Activated CD8-positive, alpha-beta memory T cell treated with anti-CD3 and anti-CD28 coated beads, Interleukin-2, amount 50 U/mL, for 1 hour (primary cell): ENCODE results near the gene HOXB6.

Experiments used
- DNase-seq: peaks from one replicate; pipeline ENCODE4 v3.0.0-alpha.2; 2020; ENCODE audit errors: extremely low read depth

The HOXB6 gene

DNA sequence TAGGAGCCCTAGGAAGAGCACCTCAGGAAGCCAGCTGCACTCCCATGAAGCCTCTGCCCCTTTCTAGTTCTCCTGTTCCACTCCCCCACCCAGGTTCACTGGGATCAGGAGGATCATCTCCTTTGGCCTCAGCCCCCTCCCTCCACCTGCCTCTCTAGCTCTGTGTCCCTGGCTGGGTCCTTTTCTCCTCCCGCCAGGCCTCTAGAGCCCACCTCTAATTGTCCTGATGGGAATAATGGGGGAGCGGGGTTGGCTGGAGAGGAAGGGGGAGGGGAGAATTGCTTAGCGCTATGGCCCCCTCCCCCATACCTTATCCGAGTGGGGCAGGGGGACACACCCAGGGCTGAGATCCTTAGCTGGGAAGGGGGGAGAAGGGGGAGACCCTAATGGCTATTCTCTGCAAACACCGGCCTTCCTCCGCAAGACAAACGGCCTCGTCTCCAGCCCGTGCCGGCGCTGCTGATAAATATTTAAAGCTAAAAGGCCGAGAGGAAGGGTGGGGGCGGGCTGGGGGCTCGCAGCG, 5.0 kb upstream of the HOXB6 start:
- no peak for DNase-seq

DNA sequence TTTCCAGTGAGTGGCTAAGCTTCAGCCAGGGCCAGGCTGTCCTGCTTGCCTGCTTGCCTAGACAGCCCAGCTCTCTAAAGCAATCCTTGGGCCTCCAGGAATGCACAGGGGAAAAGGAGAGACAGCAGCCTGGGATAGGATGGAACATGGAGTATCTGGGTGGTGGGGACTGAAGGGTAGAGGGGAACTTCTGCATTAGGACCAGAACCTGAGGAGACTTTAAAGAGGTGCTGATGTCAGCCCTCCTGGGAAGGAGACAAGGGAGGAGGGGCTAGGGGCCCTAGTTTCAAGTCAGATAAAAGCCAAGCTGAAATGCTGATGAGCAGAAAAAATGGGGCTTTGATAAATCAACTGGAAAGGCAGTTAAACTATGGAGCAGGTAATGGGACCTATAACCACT, 4.2 kb upstream of the HOXB6 start:
- no peak for DNase-seq

DNA sequence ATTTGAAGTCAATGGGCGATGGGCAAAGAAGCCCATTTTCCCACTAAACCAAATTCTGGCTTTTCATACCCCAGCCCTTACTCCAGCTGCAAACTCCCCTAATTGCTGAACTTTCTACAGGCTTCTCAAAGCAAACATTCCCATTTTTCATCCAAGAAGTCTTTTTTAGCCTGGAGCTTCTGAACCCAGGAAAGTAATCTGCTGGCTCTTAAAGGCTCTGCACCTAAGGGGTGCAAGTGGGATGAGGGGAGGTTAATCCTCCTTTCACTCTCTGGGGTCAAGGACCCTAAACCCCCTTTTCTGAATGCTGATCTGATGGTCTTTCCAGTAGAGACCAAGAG, 3.7 kb upstream of the HOXB6 start:
- no peak for DNase-seq

DNA sequence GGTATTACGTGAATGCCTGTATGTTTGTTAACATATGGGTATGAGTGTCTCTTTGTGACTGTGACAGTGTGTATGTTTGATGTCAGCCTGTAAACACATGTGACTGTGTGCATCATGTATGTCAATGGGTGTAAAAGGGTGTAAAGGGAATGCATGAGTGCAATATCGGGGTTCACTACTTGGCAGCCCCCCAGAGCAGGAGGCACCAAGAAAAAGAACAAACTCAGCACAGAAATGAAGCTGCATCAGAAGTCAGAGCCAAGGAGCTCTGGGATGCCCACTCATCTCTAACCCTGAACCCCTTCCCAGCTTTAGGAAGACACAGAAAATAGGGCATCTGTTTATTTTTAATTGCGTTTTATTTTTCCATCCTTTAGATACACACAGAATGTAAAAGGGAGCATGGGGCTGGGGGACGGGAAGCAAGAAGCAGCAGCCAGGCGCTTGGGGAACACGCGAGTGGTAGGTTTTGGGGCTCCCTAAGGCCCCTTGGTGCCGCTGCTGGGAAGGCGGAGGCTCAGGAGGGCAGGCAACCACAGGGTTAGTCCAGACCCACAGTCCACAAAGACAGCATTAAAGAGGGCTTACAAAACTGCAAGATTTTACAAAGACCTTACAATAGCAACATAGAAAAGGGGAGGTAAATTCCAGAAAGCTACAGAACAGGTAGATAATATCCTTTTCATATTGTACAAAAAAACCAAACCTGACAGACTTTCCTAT, 2.3 kb upstream of the HOXB6 start:
- DNase-seq, result no peak

DNA sequence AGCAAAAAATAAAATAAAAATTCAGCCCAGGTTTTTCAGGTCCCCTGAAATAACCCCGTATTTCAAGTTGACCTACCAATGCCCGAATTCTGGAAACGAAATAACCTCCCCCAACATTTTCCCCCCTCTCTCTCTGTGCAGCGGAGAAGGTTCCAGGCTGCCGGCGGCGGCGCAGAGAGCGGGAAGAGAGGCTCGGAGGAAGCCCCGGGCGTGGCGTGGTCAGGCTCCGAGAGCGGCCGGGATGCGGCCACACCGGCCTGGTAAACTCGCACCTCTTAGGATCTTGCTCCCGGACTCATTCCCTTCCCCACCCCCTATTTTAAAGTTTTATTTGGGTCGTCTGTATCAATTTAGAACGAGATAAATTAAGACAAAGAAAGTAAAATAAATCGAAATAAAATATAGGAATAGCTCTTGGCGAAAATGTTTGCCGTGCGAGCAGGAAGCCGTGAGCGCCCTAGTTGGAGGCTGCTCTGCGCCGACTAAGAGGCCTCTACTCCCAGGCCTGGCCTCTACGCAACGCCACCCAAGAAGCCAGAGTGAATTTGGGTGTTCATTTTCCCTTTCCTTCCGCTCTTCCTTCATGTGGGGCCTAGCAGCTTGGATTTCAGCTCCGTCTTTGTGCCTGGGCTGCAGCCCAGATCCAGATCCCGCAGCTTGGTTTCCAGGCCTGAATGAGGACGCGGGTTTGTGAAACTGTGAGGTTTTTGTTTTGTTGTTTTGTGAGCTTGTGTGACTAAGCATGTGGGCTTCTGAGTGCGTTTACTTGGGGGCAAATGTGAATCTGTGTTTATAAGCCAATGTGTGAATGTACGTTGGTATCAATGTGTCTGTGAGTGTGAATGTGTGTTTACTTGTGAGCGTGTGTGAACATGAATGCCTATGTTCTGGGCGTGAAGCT, 1.5 kb upstream of the HOXB6 start:
- no peak for DNase-seq

DNA sequence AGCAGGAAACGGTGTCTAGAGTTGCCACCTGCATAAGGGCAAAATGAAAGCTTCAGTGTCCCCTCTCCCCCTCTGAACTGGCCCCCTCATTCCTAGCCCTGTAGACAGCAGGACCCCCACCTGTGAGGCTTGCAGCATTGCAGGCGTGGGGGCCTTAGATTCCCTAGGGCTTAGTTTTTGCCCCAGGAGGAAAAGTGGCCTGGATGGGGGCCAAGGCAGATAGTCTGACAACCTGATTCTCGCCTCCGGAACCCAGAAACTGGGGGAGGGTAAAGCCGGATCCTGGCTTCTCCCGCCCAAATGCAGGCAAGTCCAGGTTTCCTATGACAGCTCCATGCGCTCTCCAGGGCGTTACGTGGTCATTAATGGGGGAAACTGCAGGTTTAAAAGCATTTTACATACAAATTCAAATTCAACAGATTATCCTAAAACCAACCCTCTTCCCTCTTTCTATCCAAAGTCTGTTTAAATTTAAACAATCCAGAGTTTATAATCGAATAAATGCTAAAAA, 678 bp upstream of the HOXB6 start:
- DNase-seq, result no peak

DNA sequence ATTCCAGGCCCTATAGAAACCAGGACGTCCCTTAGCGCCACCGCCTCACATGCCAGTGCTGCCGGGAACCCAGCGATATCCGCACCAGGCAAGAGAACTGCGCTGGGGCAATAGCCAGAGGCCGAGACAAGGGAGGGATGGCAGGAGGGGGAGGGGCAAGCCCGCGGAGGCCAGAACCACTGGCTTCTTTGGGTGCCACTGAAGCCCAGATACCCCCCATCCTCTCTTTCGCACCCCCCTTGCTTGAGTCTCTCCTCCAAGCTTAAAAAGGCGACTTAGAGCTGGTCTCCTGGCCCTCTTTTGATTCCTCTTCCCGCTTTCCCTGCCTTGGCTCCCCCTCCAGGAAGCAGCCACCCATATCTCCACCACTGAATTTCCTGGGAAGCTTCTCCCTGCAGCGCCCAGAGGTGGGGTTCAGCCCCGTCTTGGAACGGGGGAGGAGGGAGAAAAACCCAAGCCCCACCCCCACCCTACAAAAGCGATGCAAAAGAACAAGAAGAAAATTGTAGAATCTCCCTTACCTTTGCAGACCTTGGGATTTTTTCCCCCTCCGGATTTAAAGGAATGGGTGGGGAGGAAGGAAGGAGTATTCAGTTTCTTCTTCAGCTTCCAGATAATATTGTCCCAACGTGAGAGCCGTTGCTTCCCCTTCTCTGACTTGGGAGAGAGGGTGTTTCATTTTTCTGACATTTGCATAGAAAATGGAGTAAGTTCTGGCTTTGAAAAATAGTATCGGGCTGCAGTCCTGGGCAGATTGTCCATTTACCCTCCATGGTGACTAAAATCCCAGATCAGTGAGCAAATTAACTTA, 622 bp downstream of the HOXB6 start:
- no peak for DNase-seq

DNA sequence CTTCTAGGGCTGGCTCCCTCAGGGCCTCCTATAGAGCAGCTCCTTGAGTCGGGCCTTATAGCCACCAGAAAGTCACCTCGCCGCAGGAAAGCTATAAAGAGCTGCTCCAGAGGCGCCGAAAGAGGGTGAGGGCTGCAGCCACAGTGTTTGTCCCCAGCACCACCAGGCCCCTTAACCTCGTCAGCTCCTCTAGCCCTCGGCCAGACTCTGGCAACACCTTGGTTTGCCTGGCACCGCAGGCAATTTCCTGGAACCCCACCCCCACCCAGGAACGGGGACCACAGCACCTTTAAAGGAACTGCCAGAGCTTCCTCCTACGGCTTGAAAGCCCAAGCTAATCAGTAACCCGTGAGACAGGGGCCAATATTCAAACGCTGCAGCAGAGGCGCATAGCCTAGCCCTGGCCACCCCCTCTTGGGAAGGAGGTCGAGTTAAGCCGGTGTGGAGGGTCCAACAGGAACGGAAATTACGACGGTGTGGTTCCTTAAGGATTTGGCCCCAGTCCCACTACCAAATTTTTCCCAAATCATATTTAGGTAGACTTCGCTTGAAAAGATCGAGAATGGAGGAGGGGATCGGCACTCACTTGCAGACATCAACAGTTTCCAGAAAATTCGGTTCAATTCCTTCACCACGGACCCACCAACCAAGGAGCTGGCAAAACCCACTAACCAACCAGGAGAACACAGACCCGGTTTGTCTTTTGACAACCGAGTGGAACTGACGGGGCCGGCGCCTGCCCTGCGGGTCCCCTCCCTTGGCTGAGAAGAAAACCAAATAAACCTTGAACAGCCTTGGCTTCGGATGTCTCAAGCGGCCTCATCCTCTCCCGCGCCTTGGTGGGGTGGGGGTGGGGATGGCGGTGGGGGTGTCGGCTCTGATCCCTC, 3.0 kb downstream of the HOXB6 start:
- no peak for DNase-seq

DNA sequence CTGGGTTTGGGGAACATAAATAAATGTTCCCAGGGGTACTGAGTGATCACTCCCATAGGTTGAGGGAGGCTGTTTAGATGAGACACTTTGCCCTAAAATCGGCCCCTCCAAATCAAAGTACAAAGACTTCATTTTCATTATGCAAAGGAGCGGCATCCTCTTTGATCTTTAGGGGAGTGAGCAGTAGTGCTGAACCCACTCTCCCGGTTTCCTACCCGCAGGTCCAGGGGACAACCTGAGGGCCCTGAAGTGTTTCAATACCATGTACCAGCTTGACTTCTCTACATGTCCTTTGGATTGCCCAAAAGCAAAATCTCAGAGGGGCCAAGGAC, 3.6 kb downstream of the HOXB6 start:
- no peak for DNase-seq

DNA sequence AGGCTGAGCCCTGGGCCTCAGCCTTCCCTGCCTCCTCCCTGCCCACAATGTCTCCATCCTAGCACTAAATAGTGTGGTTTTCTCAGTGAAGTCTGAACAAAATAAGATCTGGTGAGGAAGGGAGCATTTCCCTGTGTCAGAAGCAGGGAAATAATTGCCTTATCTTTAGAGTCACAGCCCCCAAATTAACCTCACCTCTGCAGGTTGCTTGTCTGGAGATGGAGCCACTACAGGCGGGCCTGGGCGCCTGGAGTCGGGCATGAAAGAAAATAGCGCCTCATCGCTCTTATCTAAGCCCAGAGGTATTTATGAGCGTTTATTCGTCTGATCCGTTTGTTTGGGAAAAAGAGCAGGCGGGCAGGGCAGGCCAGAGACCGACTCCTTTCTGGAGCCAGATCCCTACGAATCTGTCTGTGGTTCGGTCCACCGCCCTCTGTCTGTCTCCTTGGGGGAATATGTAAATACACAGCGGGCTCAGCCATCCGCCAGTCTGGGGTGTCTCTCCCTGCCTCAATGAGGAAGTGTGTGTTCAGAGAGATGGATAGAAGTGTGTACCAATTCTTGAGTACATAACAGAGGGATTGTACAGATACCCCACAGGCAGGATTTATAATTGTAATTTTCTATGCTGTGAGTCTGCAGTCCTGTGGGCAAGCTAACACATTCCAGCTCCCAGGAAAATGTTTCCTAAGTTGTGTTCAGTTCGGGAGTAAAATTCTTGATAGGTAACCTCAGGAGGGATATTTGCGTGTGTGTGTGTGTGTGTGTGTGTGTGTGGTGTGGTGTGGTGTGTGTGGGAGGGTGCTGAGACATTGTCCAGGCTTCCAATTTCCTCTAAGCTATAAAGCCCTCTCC, 4.3 kb downstream of the HOXB6 start:
- no peak for DNase-seq

DNA sequence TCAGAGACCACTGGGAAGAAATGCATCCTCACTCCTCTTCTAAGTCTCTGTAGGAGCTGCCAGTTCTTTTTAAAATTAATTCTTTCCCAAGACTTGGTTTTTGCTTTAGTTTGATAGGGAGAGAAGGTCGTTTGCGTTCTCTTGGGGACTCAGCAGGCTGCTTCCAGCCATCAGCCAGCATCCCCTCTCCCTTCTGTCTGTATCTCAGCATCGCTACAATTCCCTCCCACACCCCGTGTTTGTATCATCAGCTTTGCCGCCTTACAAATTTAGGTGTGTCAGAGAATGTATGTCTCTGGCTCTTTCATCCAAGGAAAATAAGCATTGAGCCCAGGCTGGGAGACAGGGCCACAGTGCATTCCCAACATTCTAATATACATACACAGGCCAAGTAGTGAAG, 5.4 kb downstream of the HOXB6 start:
- DNase-seq, result no peak

DNA sequence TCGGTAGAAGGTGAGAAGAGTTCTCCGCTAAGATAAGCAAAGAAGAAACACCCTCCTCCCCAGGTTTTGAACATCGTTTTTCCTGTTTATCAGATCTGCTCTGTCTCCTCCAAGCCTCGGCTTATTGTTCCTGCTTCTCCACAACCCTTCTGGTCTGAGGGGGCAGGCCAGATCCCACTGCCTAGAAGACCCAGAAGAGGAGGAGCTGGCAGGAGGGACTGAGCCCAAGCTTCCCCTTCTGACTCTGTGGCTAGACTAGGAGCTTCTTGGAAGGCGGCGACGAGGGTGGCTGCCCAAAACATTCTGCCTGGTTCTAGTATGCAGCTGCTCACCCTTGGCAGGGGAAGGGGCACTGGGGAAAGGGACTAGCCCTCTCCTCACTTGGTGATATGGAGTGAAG, 6.0 kb downstream of the HOXB6 start:
- no peak for DNase-seq

DNA sequence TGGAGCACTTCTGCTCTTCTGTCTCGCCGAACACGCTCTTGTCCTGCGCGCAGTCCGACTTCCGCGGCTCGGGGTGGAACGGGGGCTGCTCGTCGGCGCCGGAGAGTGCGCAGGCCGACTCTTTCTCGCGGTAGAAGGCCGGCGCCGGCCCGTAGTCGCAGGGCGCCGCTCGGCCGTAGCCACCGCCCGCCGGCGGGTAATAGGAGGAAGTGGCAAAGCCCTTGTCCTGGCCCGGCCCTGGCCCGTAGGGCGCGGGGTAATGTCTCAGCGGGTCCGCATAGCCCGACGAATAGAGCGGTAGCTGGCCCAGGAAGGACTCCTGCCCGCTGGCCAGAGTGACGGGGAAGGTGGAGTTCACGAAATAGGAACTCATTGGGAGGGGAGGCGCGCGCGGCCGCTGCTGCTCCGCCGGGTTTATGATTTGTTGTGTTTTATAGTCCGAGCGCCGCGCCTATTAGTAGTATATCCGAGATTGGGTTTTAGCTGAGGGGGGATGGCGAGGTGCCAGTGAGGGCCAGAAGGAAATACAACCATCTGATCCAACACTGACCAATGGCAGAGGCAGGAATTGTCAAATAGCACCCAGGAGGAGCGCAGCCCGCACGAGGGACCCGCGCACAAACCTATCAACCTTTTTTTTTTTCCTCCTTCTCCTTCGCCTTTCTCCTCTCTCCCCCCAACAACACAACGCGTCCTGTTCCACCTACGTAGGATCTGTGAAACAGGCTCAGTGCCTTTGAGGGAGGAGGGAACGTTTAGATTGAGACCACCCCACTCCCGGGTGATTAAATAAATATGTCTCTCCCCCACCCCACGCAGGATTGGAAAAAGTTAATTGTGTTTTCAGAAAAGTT, 6.8 kb downstream of the HOXB6 start:
- DNase-seq, result no peak

DNA sequence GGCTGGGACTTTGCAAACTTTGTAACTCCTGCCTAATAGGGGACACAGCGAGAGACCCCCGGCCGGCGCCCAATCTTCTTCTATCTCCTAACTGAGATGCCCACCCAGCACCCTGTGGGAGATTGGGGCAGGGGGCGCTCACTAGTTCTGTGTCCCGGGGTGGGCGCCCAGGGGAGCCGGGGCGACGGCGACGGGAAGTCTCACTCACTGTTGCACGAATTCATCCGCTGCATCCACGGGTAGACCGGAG, 7.3 kb downstream of the HOXB6 start:
- no peak for DNase-seq

DNA sequence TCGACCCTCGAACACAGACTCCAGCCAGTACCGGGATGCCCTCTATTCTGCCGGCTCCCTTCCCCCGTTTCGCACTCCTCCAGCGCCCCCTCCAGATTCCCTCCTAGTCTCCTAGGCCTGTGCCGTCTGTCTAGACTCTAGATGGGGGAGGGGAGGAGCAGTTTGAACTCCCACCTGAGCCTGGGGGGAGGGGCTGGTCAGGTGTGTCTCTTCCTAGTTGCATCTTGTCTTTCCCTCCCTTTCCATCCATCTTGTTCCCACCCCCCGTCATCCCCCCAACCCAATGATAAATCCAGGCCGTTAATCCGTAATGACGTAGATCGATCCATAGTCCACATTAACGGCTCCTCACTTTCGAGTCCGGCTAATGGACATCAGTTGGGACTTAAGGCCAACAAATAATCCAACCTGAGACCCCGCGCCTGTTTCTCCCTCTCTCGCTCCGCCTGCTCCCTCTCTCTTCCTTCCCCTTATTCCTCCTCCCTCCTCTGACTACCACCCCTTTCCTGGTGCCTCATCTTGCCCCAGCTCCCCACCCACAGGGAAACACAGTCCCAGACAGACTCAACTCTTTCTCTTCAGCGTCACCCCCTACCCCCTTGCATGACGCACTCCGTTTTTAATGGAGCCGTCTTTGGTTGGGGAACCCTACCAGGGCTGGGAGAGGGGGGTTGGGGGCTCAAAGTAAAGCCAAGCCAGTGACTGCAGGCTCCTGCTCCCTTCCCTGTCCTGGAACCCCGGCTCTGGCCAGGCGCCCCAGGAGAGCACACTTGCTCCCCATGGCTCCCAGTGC, 7.9 kb downstream of the HOXB6 start:
- no peak for DNase-seq

DNA sequence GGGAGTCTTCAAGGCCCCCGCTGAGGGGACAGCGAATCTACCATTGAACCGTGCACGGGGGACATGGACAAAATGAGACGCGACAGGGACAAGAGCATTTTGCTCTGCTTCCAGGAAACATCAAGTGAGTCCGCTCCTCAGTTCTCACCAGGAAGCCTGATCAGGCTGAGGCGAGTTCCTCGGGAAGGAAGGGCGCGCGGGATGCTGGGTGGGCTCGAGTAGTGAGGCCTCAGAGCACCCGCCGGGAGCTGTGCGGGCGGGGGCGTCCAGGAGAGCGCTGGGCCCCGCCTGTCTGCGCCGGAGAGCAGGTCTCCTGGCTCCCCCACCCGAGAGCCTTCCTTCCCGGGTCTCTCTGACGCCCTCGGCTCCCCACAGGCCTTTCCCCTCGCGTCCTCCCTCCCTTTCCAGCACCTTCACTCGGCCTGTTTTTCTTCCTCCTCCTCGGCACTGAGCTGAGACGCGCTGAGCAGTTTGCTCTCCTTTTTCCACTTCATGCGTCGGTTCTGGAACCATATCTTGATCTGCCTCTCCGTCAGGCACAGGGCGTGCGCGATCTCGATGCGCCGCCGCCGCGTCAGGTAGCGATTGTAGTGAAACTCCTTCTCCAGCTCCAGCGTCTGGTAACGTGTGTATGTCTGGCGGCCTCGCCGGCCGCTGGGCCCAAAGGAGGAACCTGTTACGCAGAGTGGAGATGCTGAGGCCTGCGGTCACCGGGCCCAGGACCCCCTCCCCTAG, 8.6 kb downstream of the HOXB6 start:
- no peak for DNase-seq

DNA sequence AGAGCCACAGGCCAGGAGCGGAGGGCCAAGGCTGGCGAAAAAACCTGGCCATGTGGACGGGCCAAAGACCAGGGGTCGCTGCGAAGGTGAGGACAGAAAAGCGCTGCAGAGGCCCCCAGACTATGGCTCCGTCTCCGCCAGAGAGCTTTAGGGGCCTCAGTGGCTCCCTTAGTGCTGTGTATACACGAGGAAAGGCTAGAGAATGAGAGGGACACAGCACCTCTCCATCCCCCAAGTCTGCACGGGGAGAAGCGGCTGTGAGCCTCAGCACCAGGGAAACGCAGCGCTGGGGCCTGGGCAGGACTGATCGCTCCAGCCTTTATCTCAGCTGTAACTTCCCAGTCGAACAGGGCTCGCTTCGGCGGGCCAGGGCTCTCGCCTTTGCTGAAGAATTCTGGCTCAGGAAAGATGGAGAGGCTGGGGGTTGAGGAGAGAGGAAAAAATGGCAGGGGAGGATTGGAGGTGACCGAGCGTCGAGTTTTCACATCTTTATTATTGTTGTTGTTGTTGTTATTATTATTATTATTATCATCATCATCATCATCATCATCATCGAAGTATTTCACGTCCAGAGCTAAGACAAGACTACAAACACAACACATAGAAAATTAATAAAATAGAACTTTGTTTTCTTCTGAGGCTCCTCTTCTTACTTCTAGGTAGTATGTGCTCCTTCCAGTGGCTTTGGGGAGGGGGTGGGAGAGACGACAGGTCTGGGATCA, 9.3 kb downstream of the HOXB6 start:
- no peak for DNase-seq
